ENCODE results near the gene ZNF429. TPM values are rescaled to one million over a fixed set of nuclear protein-coding genes. Genes with fewer than 3 reads are reported as not detected.
A peak's percentile ranks its signal among the peaks of the same experiment; 100 is the strongest.
"Not testable (repeated sequence)": the region's sequence is repeated elsewhere in the genome, so short reads cannot be mapped to it uniquely, and the experiment has no call there.

The ZNF429 gene
- total RNA-seq, 2 experiments from 2014 or later, result 4.7 to 6.7 TPM

GRCh38 chr19:21492947-21493906 lies 12.2 kb upstream of the ZNF429 start:
- peaks cover 6% of the 10 kb centered on the region for H3K9me3 Mint-ChIP-seq

GRCh38 chr19:21496876-21497275 lies 8.5 kb upstream of the ZNF429 start:
- Mint-ChIP-seq H3K36me3 (peaks cover 27% of the 10 kb centered on the region), H3K4me1 (no peaks in the 10 kb centered on the region), H3K27me3 (no peaks in the 10 kb centered on the region), H3K9me3 (no peaks in the 10 kb centered on the region), H3K27ac (no peak overlapping the region), H3K4me3 (no peak overlapping the region)
- DNase-seq, result no peak

More at GRCh38 chr19:21492947-21493906, 12.2 kb upstream of the ZNF429 start:
- Mint-ChIP-seq H3K27me3 (no peaks in the 10 kb centered on the region), H3K4me1 (no peaks in the 10 kb centered on the region), H3K36me3 (peaks cover 30% of the 10 kb centered on the region), H3K4me3 (no peak overlapping the region), H3K27ac (no peak overlapping the region)
- DNase-seq, result no peak

- Mint-ChIP-seq H3K9me3 (peaks cover 3% of the 10 kb centered on the region), H3K27ac (no peak overlapping the region), H3K36me3 (peaks cover 29% of the 10 kb centered on the region), H3K4me1 (no peaks in the 10 kb centered on the region), H3K27me3 (no peaks in the 10 kb centered on the region), H3K4me3 (no peak overlapping the region)
- no peak for DNase-seq
These were observed 6.8 kb upstream of the ZNF429 start for GRCh38 chr19:21498651-21499050.

- Mint-ChIP-seq H3K27me3 (no peaks in the 10 kb centered on the region), H3K36me3 (peaks cover 63% of the 10 kb centered on the region), H3K27ac (no peak overlapping the region), H3K4me1 (peaks cover 24% of the 10 kb centered on the region), H3K4me3 (no peak overlapping the region), H3K9me3 (peaks cover 23% of the 10 kb centered on the region)
- no peak for DNase-seq
These were observed 2.8 kb downstream of the ZNF429 start for GRCh38 chr19:21508198-21508597.

- not testable (repeated sequence) for DNase-seq, H3K27me3 Mint-ChIP-seq, H3K27ac Mint-ChIP-seq, H3K4me3 Mint-ChIP-seq
- Mint-ChIP-seq H3K36me3 (peaks cover 64% of the 10 kb centered on the region), H3K4me1 (peaks cover 23% of the 10 kb centered on the region), H3K9me3 (peaks cover 25% of the 10 kb centered on the region)
These were observed 5.7 kb downstream of the ZNF429 start for GRCh38 chr19:21511058-21511457.

GRCh38 chr19:21512609-21513008 lies 7.2 kb downstream of the ZNF429 start:
- H3K4me3 Mint-ChIP-seq, H3K27me3 Mint-ChIP-seq, DNase-seq, H3K27ac Mint-ChIP-seq: not testable (repeated sequence)
- Mint-ChIP-seq H3K4me1 (peaks cover 18% of the 10 kb centered on the region), H3K9me3 (peaks cover 38% of the 10 kb centered on the region), H3K36me3 (peaks cover 68% of the 10 kb centered on the region)

- Mint-ChIP-seq H3K27me3 (no peaks in the 10 kb centered on the region), H3K9me3 (peaks cover 42% of the 10 kb centered on the region), H3K27ac (no peak overlapping the region), H3K4me3 (no peak overlapping the region), H3K4me1 (peaks cover 12% of the 10 kb centered on the region), H3K36me3 (peaks cover 65% of the 10 kb centered on the region)
- DNase-seq, result no peak
These were observed 8.2 kb downstream of the ZNF429 start for GRCh38 chr19:21513651-21514050.

- H3K9me3 Mint-ChIP-seq, result peaks cover 45% of the 10 kb centered on the region
- H3K27ac Mint-ChIP-seq, result no peak overlapping the region
- no peak for DNase-seq
- H3K36me3 Mint-ChIP-seq, result peaks cover 75% of the 10 kb centered on the region
- H3K27me3 Mint-ChIP-seq, result no peaks in the 10 kb centered on the region
- H3K4me3 Mint-ChIP-seq, result no peak overlapping the region
- peaks cover 4% of the 10 kb centered on the region for H3K4me1 Mint-ChIP-seq
These were observed 14.1 kb downstream of the ZNF429 start for GRCh38 chr19:21519488-21519887.

- no peaks in the 10 kb centered on the region for H3K4me1 Mint-ChIP-seq
- peaks cover 88% of the 10 kb centered on the region for H3K36me3 Mint-ChIP-seq
- no peak overlapping the region for H3K27ac Mint-ChIP-seq
- peaks cover 47% of the 10 kb centered on the region for H3K9me3 Mint-ChIP-seq
- DNase-seq, result no peak
- H3K27me3 Mint-ChIP-seq, result no peaks in the 10 kb centered on the region
- H3K4me3 Mint-ChIP-seq, result no peak overlapping the region
These were observed 27.5 kb downstream of the ZNF429 start for GRCh38 chr19:21532904-21533303.

- H3K9me3 Mint-ChIP-seq, result peaks cover 46% of the 10 kb centered on the region
- peaks cover 66% of the 10 kb centered on the region for H3K36me3 Mint-ChIP-seq
- DNase-seq, H3K27ac Mint-ChIP-seq, H3K27me3 Mint-ChIP-seq, H3K4me1 Mint-ChIP-seq, H3K4me3 Mint-ChIP-seq: not testable (repeated sequence)
These were observed 31.4 kb downstream of the ZNF429 start for GRCh38 chr19:21536741-21537290.

DNA sequence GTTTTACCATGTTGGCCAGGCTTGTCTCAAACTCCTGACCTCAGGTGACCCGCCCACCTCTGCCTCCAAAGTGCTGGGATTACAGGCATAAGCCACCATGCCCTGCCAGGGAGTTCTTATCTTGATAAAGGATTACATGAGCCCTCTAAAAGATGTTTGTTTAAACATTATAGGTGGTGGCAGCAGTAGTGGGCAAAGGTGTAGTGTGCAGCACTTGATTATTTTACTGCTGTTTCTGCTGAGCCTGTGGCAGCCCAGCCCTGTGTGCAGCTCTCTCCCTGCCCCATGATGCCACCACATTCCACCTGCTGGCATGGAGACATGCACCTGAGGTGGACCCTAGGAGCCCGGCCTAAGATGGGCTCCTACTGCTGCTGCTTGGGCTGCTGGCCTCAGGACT lies 54.0 kb downstream of the ZNF429 start:
- no peak for DNase-seq
- H3K4me1 Mint-ChIP-seq, result no peaks in the 10 kb centered on the region
- H3K4me3 Mint-ChIP-seq, result no peak overlapping the region
- H3K27ac Mint-ChIP-seq, result no peak overlapping the region
- peaks cover 12% of the 10 kb centered on the region for H3K9me3 Mint-ChIP-seq
- H3K36me3 Mint-ChIP-seq, result peaks cover 62% of the 10 kb centered on the region
- no peaks in the 10 kb centered on the region for H3K27me3 Mint-ChIP-seq

DNA sequence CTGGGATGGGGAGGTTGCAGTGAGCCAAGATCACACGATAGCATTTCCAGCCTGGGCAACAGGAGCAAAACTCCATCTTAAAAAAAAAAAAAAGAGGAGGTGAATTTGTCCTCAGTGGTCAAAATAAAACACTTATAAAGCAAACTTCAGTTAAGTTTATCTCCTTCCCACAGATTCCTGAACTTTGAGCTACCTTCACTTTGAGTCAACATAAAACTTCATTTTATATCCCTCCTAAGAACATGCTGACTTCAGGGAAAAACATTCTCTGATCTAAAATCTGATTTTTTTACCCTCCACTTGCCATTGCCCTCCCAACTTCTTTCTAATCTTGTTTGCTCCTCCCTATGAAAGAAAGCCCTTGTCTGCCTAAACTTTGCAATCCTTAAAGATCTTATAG lies 59.0 kb downstream of the ZNF429 start:
- H3K27ac Mint-ChIP-seq, result no peak overlapping the region
- H3K27me3 Mint-ChIP-seq, result no peaks in the 10 kb centered on the region
- H3K36me3 Mint-ChIP-seq, result peaks cover 50% of the 10 kb centered on the region
- H3K9me3 Mint-ChIP-seq, result peaks cover 26% of the 10 kb centered on the region
- peaks cover 14% of the 10 kb centered on the region for H3K4me1 Mint-ChIP-seq
- no peak overlapping the region for H3K4me3 Mint-ChIP-seq
- no peak for DNase-seq

GRCh38 chr19:21566073-21566472 lies 60.7 kb downstream of the ZNF429 start:
- Mint-ChIP-seq H3K4me1 (peaks cover 14% of the 10 kb centered on the region), H3K27me3 (no peaks in the 10 kb centered on the region), H3K9me3 (peaks cover 27% of the 10 kb centered on the region), H3K4me3 (peak overlapping the region; percentile 30), H3K36me3 (peaks cover 42% of the 10 kb centered on the region), H3K27ac (peak overlapping the region; percentile 74)
- DNase-seq, result peak; percentile 28

- peak overlapping the region; percentile 63 for H3K4me3 Mint-ChIP-seq
- H3K27ac Mint-ChIP-seq, result peak overlapping the region; percentile 38
- H3K36me3 Mint-ChIP-seq, result peaks cover 37% of the 10 kb centered on the region
- H3K4me1 Mint-ChIP-seq, result peaks cover 14% of the 10 kb centered on the region
- not testable (repeated sequence) for DNase-seq, H3K27me3 Mint-ChIP-seq
- peaks cover 32% of the 10 kb centered on the region for H3K9me3 Mint-ChIP-seq
These were observed 62.4 kb downstream of the ZNF429 start for GRCh38 chr19:21567806-21568205.

- Mint-ChIP-seq H3K4me1 (peaks cover 16% of the 10 kb centered on the region), H3K9me3 (peaks cover 36% of the 10 kb centered on the region), H3K36me3 (peaks cover 28% of the 10 kb centered on the region), H3K4me3 (peak overlapping the region; percentile 94), H3K27me3 (no peaks in the 10 kb centered on the region), H3K27ac (peak overlapping the region; percentile 90)
- DNase-seq, result peak; percentile 78
These were observed 63.6 kb downstream of the ZNF429 start for GRCh38 chr19:21568816-21569493.

All from activated naive CD8-positive, alpha-beta T cell treated with anti-CD3 and anti-CD28 coated beads for 36 hours (primary cell).